Forelimb muscle (tissue), 1 donor: Measurements from ENCODE around the gene HDAC4. TPM values are rescaled to one million over a fixed set of nuclear protein-coding genes. Genes with fewer than 3 reads are reported as not detected.

Experiments
- DNase-seq: peaks from one replicate; pipeline ENCODE4 v3.0.0-alpha.2; 2013; ENCODE audit warnings: low read depth
- polyA plus RNA-seq: library from polyadenylated mRNA; unstranded; fragments of 120-200 nt; gene quantifications from one replicate; pipeline ENCODE4 v1.2.1, GENCODE V29; 2013; ENCODE audit not compliant: insufficient read length

HDAC4 gene
- polyA plus RNA-seq, 1 donor = 12.6 TPM

DNA sequence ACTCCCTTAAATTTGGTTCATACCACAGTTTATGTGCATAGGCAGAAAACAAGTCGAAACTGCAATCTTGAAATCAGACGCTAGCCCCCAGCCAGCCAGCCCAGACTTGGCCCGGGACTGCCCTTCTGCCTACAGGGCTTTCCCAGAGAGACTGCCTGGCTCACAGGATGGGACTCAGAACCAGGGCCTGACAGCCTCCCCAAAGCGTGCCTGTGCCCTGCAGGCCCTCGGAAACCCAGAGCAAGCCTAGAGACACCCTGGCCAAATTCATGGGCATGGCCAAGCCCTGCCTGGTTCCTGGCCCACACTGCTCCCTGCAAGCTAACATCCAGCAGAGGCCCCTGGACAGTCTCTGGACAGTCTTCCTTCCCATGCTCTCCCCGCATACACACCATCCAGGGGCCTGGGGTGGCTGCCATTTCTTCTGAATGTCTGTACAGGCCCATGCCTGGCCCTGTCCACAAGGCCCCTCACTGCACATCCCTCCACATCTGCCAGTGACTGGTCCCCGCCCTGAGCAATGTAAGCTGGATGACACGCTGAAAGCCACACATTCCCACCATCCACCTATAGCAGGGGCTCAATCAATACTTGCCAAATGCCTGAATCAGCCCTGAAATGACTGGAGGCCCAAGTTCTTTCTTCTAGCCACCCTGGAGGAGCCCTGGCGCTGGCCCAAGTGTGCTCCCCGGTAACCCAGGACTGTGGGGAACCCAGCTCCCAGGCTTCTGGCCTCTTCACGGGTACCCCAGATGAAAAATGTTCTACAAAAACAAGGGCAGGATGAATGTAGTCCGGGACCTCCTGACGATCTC lies 73.1 kb downstream of the HDAC4 start:
- DNase-seq = no peak

DNA sequence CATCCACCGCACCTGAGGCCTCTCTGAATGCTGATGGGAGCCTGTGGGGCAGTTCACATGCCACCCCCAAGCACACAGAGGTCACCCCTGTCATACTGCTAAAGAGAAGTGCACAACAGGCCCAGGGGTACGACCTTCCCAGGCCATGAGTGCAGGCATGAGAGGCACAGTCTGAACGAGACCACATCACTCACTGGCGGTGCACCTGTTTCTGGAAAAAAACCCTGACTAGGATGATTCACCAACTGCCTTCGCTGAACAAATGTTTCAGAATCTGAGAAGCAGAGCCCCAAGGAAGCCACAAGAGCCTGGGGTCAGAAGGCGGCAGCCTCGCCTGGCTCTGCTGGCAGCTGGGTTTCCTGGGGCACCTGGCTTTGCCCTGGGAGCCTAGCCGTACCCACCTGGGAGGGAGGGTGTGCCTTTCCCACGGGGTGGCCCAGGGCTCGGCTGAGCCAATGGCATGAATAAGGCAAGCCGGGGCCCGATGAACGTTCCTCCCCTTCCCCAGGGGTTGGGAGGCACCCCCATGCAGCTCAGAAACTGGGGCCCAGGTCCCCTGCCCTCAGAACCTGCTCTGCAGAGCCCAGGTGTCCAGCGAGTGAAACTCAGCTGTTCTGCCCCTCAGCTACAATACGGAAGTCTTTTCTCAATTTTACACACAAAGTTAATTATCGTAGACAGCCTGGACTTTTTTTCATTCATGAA lies 73.8 kb downstream of the HDAC4 start:
- DNase-seq = no peak

DNA sequence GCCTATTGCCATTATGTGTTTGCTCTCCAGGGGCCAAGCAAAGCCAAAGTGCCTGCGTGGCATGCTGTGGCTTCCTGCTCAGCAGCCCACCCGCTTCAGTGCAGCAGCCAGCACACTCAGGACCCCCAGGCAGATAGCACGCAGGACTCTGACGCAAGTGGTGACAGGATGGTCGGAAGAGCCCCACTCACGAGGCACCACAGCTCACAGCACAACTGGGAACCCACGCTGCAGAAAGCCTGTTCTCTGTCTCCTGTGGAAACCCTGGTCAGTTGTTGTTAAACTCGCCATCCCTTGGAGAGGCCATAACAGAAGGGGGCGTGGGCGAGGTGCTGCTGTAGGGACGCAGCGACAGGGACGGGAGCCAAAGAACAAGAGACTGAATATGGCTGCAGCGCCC lies 76.4 kb downstream of the HDAC4 start:
- DNase-seq = no peak

DNA sequence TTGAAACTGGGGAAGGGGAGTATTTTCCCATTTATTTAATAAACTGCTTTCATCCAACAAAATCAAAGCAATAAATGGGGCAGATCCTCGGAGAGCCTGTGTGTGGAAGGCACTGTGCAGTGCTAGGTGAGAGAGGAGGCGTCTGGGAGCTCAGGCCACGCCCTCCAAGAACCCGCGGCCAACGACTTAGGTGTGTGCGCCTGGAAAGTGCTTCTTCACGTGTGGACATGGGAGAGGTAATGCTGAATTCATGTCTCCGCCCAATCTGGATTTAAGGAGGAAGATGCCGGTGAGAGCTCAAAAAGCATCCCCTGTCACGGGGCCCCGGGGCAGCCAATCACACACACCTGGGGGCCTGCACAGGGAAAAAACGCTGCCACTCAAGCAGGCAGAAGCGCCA lies 77.4 kb downstream of the HDAC4 start:
- DNase-seq = no peak

DNA sequence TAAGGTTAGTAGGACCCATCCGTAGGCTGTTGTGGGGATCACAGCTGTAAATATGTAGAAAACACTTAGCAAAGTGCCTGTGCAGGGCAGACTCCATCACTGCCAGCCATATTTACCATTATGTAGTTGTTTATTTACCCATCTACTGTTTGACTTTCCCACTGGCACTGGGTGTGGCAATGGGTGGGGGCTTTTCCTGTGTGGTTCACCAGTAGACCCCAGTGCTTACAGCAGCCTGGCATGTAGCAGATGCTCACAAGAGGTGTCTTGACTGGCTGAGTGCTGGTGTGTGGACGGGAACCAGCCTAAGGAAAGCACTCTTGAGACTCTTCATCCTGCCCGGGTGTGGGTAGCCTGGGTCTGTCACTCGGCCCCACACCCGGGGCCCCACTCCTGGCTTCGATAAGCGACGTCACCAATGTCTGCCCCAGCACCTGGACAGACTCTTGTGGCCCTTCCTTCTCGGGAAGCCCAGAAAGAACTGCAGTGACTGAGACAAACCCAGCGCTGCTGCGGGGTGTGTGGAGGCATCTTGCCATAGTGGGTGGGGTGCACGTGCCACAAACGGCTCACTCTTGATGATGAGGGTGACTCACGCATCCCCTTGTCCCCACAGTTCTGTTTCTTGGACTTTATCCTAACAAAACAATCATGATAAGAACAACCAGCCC lies 78.3 kb downstream of the HDAC4 start:
- no peak for DNase-seq

DNA sequence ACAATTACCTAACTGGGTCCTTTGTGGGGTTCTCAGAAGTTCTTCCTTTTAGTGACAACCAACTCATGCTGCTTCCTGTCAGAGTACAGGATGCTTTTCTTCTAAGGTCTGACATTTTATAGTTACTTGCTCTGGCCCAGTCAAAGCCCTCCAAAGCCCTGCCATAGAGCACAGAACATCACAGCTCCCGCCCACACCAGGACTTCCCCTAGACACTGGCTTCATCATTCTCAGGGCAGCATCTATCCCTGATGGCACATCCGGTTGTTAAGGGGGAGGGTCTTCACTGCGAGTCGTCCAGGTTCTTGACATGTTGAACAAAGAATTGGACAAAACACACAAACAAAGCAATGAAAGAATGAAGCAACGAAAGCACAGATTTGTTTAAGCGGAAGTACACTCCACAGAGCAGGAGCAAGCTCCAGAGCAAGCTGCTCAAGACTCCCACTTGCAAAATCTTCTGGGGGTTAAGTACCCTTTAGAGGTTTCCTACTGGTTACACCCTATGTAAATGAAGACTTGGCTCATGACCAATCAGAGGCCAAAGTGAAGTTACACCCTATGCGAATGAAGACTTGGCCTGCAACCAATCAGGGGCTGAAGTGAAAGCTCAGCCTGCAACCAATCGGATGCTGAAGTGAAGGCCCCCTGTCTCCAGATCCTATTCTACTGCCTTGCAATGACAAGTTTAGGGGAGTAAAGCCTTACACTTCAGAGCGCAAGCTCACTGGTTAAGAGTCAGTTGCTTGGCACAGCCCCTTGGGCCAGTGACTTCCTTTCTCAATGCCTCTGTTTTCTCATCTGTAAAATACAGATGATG lies 79.0 kb downstream of the HDAC4 start:
- DNase-seq = no peak

DNA sequence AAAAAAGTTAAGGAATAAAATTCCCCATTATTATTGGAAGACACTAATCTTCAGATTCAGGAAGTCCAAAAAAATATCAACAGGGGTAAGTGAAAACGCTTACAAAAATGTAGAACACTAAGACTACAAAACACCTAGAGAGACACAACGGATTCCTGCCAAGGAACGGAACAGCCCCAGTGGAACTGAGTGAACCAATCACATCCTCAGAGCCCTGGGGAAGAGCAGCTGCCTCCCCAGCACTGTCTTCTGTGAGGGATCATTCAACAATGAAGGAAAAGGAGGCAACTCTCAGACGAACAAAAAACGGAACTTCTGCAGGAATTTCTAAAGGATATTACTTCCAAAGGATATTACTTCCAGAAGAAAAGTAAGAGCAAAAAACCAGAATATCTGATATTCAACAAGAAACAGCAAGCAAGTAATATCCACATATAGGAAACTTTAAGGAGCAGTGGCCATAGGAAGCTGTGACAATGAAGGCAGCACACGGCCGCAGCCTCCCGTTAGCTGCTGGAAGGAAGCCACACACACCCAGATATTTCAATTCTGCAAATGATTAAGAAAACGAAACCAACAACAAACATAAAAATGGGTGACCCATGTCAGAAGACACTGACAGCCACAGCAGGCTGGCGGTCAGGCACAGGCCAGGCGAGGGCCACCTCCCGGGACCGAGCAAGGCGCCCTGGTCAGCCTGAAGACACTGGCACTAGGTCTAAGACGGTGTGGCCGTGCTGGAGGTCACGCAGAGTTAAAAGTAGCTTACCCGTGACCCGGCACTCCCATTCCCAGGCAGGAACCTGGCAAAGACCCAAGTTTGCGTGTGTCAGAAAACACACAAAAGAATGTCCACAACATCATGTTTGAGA lies 81.8 kb downstream of the HDAC4 start:
- DNase-seq = no peak

DNA sequence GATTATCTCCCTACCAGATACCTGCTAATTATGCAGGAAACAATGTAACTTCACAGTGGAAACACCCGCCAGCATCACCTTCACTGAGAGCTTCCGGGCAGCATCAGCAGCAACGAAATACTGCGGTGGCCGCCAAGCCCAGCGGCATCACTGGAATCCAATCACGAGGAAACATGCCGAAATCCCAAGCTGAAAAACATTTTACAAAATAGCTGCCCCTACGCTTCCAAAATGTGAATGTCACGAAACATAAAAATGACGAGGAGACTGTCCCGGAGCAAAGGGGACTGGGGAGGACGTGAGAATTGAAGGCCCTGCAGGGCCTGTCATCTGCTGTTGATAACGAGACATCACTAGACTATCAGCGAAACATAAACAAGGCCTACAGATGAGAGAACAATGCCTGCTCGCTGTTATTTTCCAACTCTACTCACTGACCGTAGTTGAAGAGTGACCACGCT lies 82.6 kb downstream of the HDAC4 start:
- no peak for DNase-seq

DNA sequence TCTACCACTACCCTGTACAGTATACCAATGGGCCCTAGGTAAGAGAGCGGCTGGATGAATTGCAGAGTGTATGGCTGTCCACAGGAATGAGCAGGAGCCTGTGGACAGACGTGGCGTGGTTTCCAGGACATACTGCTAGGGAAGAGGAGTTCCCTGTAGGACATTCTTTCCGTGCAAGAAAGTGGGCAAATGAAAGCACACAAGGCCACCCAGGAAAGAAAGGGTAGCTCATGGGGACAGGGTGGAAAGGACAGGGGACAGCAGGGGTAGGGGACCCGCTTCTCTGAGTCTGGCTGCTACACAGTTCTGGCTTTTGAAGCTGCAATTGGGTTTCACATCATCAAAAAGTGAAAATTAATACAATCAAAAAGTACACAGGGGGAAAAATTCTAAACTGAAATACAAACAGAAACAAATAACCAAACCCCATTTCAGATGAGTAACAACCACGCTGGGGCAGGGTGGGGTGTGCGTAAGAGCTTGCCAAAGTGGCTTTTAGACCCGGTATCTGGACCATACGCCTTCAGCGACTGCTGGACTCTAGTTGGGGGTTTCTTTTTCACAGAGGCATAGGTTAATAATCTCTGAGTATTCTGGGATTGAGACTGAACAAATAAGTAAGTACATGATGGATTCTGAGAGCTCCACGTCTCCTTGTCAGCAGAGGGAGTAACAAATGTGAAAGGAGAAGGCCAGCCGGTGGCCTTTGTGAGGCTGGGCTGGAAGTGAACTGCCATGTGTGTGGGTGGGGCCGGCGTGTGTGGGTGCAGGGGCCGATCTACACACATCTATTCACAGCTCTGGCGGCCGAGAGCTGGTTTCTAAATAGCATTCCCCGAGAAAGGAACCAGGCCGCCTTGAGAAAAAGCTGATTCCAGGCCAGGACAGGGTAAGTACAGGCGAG lies 84.0 kb downstream of the HDAC4 start:
- DNase-seq = no peak

DNA sequence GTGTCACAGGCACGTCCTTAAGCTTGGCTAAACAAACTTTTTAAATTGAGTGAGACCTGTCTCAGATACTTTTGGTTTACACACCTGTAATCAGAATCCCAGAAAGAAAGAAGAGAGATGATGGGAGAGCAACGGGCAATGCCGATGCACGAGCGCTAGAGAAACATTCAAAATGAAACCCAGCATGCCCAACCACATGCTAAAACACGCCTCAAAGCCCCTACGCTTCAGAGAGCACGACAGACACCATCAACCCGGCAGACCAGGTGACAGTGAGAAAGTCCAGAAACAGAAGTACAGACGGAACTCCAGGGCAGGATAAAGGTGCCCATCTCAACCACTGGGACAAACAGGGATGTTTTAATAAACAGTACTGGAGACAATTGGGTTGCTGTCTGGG lies 85.5 kb downstream of the HDAC4 start:
- no peak for DNase-seq

DNA sequence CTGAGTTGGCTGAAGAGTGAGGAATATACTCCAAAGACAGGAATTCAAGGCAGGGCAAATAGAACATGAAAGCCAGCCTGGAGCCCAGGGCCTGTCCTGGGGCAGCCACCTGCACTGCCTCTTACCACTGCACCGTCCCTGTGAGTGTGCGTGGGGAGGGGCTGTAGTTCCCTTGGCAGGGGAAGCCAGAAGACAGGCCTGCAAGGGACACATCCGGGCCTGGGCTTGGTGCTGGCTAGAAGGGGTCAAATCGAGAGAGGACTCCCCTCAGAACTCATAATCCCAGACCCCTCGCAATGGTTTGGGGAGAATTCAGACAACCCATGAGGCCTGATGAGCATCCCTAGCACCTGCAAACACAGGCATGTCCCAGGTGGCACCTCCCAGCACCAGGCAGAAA lies 87.0 kb downstream of the HDAC4 start:
- DNase-seq = no peak

DNA sequence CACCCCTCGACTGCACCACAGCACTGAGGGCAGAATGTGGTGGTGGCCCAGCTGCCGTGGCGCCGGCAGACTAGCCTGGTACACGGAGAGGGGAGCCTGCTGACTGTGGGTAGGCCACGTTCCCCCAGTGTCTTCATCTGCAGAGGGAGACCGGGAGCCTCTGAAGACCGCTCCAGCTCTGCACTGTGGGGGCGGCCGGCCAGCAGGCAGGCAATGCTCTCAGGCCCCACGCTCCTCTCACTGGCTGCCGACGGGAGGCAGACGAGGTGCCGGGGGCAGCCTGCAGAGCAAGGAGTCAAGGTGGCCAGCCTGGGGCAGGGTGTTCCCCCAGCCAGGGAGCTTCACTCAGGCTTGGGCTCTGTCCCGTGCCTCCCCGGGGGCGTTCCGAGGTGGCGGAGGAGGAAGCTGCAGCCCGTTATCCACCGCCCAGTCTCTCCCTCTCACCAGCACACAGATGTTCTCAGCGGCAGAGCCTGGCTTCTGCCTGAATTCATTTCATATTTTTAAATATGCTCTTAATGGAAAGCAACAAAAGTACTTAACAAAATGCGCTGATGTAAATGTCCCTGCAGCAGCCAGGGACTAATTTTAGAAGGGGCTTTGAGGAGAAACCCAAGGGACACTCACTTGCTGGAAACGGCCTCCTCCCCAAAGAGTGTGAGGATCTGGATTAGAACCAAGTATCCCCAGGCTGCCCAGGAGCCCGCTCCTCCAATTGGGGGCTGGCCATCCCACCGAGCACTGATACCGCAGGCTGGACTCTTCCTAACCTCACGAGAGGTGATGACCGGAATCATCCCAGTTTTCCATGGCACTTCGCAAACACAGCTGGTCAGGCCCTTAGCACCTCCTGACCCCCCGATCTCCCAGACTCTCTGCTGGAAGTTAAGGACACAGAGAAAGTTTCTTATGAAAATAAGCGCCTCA lies 87.8 kb downstream of the HDAC4 start:
- no peak for DNase-seq

DNA sequence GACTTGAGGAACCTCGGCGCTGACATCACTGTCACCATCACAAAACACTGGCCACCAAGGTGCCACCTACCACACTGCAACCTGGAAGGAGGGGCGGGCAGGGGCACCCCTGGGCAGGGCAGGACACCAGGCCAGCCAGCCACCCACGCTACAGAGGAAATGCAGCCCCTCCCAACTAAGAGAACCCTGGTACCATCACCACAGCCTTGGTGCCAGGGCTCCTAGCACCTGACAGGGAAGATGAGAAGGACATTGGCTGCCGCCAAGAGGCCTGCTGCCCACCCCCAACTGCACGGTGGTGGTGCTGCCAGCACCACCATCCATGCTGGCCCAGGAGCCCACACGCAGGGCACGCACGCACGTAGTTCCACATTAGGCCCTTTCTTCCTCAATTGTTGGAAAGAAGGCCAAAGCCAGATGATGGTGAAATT lies 88.7 kb downstream of the HDAC4 start:
- DNase-seq = no peak

DNA sequence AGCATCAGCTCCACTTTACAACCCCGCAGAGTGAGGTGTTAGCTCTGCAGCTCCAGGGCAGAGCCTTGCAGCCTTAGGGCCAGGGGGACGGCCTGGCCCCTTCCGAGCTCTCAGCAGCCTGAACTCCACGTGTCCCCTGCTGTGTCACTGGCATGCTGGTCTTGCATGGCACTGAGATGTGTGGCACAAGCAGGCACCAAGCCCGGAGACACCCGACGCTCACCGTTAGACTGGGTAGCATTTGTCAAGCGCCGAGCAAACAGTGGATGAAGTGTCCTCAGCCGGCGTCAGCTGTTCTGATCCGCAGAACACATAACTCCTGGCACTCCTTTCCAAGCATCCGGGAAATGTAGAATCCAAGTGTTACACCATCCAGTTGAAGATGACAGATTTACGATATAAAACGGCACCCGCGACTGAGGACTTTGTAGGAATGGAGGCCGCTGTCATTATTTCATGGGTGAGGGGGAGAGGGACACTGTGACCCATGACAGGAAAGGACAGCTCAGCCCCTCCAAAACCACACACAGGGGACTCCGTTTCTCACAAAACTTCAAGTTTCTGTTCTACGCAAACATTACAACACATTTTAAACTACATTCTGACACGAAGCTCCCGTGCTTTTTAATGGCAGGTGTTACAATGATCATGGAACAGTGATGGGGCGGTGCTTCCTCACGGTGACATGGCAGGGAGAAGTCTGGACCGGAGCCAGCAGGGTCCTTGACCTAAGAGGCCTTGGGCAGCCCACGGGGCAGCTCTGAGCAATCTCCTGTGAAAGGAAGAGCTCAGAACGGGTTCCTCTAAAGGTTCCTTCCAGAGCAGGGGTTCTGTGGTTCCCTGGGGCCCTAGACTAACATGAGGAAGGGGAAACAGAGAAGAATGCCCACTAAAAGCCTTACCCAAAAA lies 89.4 kb downstream of the HDAC4 start:
- no peak for DNase-seq

DNA sequence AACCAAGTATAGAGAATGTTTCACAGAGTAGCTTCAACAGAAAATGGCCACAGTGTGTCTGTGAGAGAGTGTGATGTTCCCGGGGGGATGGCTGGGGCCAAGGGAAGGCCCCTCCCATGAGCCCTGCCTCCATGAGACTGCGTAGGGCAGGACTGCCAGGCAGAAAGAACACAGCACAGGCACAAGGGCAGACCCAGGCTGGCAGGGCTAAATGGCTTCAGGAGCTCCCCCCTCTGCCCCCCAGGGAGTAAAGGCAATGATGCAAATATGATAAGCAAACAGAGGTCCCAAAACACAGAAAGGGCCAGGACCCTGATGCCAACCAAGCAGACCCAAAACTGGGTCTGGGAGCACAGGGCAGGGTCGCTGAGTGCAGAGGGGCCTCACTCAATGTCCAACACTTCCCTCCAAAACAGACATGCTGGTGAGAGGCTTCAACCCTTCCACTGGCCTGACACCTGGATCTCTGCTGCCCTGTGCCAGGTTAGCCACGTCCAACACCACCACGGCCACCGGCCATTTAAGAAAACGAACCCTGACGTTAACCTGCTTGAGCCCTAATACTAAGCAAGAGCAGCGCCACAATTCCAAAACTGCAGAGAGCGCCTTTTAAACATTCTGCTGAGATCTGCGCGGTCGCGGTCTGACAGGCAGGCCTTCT lies 90.3 kb downstream of the HDAC4 start:
- DNase-seq = no peak

DNA sequence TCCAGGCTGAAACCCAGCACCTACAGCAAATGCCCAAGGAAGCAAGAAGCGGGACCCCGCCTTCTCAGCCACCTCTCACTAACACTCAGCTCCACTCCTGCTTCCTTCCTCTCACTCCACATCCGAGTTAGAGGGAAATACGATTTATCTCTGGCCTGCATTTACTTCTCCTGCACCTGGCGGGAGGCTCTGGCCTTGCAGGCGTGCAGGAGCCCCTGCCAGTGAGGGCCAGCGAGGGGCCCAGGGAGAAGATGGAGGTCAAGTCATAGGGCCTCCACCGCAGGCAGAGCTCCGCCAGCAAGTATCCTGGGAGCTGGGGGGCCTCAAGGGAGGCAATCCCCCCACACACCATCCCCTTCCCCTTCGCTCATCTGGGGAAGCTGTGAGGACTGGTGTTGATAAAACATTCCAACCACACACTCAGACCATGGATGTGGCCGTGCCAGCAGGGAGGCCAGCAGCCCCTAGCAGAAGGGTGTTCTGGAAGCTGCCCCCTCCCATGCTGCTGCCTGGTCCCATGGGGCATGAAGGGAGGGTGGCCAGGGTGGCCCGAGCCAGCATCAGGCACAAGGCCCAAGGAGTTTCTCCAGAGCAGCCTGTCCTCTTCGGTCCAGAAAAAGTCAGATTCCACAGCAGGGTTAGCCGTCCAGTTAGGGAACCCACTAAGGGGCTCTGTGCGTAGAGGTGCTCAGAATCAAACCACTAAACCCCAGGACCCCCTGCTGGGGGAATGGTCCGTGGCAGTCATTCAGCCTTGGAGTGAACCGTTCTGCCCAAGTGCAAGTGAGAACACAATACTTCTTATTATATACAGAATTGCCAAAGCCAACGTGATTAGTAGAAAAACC lies 91.2 kb downstream of the HDAC4 start:
- no peak for DNase-seq
